HepG2 (cell line): ENCODE measurements around the gene ETFB. TPM values are rescaled to one million over a fixed set of nuclear protein-coding genes. Genes with fewer than 3 reads are reported as not detected.

Experiments
- ASH2L ChIP-seq: fragments of 300-600, 200-600 bp; sonication (generic); IDR thresholded peaks from 2 replicates; pipeline ENCODE4 v1.7.0; 2017; ENCODE audit warnings: low read depth, mild to moderate bottlenecking, moderate library complexity, mixed read lengths, low read length; ENCODE audit not compliant: insufficient read length
- HOXA7 ChIP-seq: sonication (generic); formaldehyde crosslinking; IDR thresholded peaks from 2 replicates; pipeline ENCODE4 v1.8.1; 2022; ENCODE audit warnings: mild to moderate bottlenecking, missing genetic modification reagents, moderate library complexity
- MIER2 ChIP-seq: IDR thresholded peaks from 2 replicates; pipeline ENCODE4 v1.6.1; 2016; ENCODE audit warnings: missing biosample characterization, missing genetic modification reagents
- RFXAP ChIP-seq: sonication (generic); formaldehyde crosslinking; IDR thresholded peaks from 2 replicates; pipeline ENCODE4 v1.4.0; 2020; ENCODE audit warnings: missing genetic modification reagents, borderline replicate concordance
- SMARCE1 ChIP-seq: fragments of 450-650 bp; IDR thresholded peaks from 2 replicates; pipeline ENCODE4 v1.6.1; 2017; ENCODE audit warnings: borderline replicate concordance
- YY1 ChIP-seq: IDR thresholded peaks from 2 replicates; pipeline ENCODE4 v1.6.1; 2011; ENCODE audit warnings: low read length, low read depth, moderate library complexity, mild to moderate bottlenecking; ENCODE audit not compliant: insufficient read depth, insufficient replicate concordance
- ZNF143 ChIP-seq: sonication (generic); formaldehyde crosslinking; IDR thresholded peaks from 2 replicates; pipeline ENCODE4 v1.4.0; 2020; ENCODE audit warnings: missing genetic modification reagents
- polyA plus RNA-seq, 8 experiments: library from polyadenylated mRNA; depleted of rRNA in 3 of 8; stranded (reverse) in 7 of 8; unstranded in 1 of 8; fragments of >200 nt; fragmentation: Illumina TruSeq in 4 of 8; extraction: Trizol in 4 of 8; gene quantifications; 2 replicates each; pipeline versions ENCODE4 v1.2.1 to v1.2.3, GENCODE V29; 2011 to 2016; ENCODE audit warnings: low read depth in 4 of 8, missing spikeins in 1 of 8, mixed read lengths in 1 of 8; ENCODE audit not compliant: insufficient read depth in 1 of 8
- total RNA-seq, 5 experiments: library from RNA; depleted of rRNA; stranded (reverse); fragments of >200 nt; fragmentation: Illumina TruSeq; extraction: Trizol; gene quantifications; 2 replicates each; pipeline ENCODE4 v1.2.3, GENCODE V29; 2016; ENCODE audit warnings: low read depth in 1 of 5
- TF ChIP-seq, protein P1 (sequence below): sonication (generic); formaldehyde crosslinking; IDR thresholded peaks from 2 replicates; pipeline ENCODE4 v1.5.1; 2020; ENCODE audit warnings: mild to moderate bottlenecking, missing genetic modification reagents, moderate library complexity
- TF ChIP-seq, protein P2 (sequence below): sonication (generic); formaldehyde crosslinking; IDR thresholded peaks from 2 replicates; pipeline ENCODE4 v1.8.0; 2022; ENCODE audit warnings: missing genetic modification reagents, mild to moderate bottlenecking, moderate library complexity, borderline replicate concordance
- TF ChIP-seq, protein P3 (sequence below): sonication (generic); formaldehyde crosslinking; IDR thresholded peaks from 2 replicates; pipeline ENCODE4 v1.5.0; 2020; ENCODE audit warnings: missing genetic modification reagents
- TF ChIP-seq, protein P4 (sequence below), 2 experiments: sonication (generic) in 1 of 2; formaldehyde crosslinking in 1 of 2; IDR thresholded peaks; 2 replicates each; pipeline versions ENCODE4 v1.4.0 to v1.6.1; 2016 to 2020; ENCODE audit warnings: borderline replicate concordance in 1 of 2, low read depth in 1 of 2, mild to moderate bottlenecking in 1 of 2, missing genetic modification reagents in 1 of 2
- TF ChIP-seq, protein P5 (sequence below): IDR thresholded peaks from 2 replicates; pipeline ENCODE4 v1.6.1; 2016; ENCODE audit warnings: missing compliant biosample characterization, missing genetic modification reagents, borderline replicate concordance
- TF ChIP-seq, protein P6 (sequence below): sonication (generic); formaldehyde crosslinking; IDR thresholded peaks from 2 replicates; pipeline ENCODE4 v1.5.1; 2020; ENCODE audit warnings: mild to moderate bottlenecking, missing genetic modification reagents, borderline replicate concordance

ETFB gene
- total and polyA plus RNA-seq, 2 of the 13 experiments (the other 11 are each of a cell fraction or from before 2014, with no cell fraction given): 678 to 1,314 TPM

DNA sequence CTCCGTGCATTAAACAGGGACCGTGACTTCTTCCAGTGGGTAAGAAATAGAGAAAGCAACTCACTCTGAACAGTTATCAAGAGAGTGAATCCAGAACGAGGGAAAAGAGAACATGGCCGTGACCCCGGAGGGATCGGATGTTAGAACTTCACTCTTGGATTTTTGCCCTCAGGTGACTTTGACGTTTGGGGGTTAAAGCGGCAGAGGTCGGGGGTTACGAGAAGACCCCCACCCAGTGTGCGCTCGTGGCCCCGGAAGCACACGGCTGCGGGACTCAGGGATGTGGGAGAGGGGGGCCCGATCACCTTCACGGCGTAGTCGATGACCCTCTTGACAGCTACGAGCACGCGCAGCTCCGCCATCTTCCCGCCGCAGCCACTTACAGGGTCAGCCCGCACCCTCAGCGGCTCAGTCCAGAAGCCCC lies at the start of gene ETFB (continued):
- TF ChIP-seq, protein P1, sequence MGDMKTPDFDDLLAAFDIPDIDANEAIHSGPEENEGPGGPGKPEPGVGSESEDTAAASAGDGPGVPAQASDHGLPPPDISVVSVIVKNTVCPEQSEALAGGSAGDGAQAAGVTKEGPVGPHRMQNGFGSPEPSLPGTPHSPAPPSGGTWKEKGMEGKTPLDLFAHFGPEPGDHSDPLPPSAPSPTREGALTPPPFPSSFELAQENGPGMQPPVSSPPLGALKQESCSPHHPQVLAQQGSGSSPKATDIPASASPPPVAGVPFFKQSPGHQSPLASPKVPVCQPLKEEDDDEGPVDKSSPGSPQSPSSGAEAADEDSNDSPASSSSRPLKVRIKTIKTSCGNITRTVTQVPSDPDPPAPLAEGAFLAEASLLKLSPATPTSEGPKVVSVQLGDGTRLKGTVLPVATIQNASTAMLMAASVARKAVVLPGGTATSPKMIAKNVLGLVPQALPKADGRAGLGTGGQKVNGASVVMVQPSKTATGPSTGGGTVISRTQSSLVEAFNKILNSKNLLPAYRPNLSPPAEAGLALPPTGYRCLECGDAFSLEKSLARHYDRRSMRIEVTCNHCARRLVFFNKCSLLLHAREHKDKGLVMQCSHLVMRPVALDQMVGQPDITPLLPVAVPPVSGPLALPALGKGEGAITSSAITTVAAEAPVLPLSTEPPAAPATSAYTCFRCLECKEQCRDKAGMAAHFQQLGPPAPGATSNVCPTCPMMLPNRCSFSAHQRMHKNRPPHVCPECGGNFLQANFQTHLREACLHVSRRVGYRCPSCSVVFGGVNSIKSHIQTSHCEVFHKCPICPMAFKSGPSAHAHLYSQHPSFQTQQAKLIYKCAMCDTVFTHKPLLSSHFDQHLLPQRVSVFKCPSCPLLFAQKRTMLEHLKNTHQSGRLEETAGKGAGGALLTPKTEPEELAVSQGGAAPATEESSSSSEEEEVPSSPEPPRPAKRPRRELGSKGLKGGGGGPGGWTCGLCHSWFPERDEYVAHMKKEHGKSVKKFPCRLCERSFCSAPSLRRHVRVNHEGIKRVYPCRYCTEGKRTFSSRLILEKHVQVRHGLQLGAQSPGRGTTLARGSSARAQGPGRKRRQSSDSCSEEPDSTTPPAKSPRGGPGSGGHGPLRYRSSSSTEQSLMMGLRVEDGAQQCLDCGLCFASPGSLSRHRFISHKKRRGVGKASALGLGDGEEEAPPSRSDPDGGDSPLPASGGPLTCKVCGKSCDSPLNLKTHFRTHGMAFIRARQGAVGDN (CRISPR knock-in tag): peak; percentile 79
- TF ChIP-seq HOXA7 (CRISPR knock-in tag) (no peak), SMARCE1 (no peak), RFXAP (CRISPR knock-in tag) (0 out of 2 replicates have a peak, but pooled peaks have one; percentile 40), MIER2 (CRISPR knock-in tag) (no peak), ZNF143 (no peak), ASH2L (peak; percentile 14), YY1 (peak; percentile 90)
- TF ChIP-seq, protein P2, sequence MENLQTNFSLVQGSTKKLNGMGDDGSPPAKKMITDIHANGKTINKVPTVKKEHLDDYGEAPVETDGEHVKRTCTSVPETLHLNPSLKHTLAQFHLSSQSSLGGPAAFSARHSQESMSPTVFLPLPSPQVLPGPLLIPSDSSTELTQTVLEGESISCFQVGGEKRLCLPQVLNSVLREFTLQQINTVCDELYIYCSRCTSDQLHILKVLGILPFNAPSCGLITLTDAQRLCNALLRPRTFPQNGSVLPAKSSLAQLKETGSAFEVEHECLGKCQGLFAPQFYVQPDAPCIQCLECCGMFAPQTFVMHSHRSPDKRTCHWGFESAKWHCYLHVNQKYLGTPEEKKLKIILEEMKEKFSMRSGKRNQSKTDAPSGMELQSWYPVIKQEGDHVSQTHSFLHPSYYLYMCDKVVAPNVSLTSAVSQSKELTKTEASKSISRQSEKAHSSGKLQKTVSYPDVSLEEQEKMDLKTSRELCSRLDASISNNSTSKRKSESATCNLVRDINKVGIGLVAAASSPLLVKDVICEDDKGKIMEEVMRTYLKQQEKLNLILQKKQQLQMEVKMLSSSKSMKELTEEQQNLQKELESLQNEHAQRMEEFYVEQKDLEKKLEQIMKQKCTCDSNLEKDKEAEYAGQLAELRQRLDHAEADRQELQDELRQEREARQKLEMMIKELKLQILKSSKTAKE: 0 out of 2 replicates have a peak, but pooled peaks have one; percentile 12
- TF ChIP-seq, protein P3, sequence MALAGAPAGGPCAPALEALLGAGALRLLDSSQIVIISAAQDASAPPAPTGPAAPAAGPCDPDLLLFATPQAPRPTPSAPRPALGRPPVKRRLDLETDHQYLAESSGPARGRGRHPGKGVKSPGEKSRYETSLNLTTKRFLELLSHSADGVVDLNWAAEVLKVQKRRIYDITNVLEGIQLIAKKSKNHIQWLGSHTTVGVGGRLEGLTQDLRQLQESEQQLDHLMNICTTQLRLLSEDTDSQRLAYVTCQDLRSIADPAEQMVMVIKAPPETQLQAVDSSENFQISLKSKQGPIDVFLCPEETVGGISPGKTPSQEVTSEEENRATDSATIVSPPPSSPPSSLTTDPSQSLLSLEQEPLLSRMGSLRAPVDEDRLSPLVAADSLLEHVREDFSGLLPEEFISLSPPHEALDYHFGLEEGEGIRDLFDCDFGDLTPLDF (CRISPR knock-in tag): no peak
- TF ChIP-seq, protein P4, sequence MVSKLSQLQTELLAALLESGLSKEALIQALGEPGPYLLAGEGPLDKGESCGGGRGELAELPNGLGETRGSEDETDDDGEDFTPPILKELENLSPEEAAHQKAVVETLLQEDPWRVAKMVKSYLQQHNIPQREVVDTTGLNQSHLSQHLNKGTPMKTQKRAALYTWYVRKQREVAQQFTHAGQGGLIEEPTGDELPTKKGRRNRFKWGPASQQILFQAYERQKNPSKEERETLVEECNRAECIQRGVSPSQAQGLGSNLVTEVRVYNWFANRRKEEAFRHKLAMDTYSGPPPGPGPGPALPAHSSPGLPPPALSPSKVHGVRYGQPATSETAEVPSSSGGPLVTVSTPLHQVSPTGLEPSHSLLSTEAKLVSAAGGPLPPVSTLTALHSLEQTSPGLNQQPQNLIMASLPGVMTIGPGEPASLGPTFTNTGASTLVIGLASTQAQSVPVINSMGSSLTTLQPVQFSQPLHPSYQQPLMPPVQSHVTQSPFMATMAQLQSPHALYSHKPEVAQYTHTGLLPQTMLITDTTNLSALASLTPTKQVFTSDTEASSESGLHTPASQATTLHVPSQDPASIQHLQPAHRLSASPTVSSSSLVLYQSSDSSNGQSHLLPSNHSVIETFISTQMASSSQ (IDR thresholded peaks at IDR 0.05; ENCODE audit: low read depth): 0 out of 2 replicates have a peak, but pooled peaks have one; percentile 7
- TF ChIP-seq, protein P4 (CRISPR knock-in tag; IDR thresholded peaks at IDR 0.05; ENCODE audit: borderline replicate concordance): no peak
- TF ChIP-seq, protein P5, sequence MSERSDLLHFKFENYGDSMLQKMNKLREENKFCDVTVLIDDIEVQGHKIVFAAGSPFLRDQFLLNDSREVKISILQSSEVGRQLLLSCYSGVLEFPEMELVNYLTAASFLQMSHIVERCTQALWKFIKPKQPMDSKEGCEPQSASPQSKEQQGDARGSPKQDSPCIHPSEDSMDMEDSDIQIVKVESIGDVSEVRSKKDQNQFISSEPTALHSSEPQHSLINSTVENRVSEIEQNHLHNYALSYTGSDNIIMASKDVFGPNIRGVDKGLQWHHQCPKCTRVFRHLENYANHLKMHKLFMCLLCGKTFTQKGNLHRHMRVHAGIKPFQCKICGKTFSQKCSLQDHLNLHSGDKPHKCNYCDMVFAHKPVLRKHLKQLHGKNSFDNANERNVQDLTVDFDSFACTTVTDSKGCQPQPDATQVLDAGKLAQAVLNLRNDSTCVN (CRISPR knock-in tag): no peak
- TF ChIP-seq, protein P6, sequence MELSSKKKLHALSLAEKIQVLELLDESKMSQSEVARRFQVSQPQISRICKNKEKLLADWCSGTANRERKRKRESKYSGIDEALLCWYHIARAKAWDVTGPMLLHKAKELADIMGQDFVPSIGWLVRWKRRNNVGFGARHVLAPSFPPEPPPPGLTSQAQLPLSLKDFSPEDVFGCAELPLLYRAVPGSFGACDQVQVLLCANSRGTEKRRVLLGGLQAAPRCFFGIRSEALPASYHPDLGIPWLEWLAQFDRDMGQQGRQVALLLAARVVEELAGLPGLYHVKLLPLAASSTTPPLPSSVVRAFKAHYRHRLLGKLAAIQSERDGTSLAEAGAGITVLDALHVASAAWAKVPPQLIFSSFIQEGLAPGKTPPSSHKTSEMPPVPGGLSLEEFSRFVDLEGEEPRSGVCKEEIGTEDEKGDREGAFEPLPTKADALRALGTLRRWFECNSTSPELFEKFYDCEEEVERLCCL (CRISPR knock-in tag): no peak
